Esophagus muscularis mucosa (tissue), 4 donors: ENCODE measurements around the gene MISP. TPM values are rescaled to one million over a fixed set of nuclear protein-coding genes. Genes with fewer than 3 reads are reported as not detected.

Source experiments
- DNase-seq: peaks from one replicate; pipeline ENCODE4 v3.0.0-alpha.2; 2017; ENCODE audit errors: extremely low spot score
- H3K27ac ChIP-seq, 4 donors: fragments of 200-600 bp; sonication (generic); replicated peaks in 1 of 4; 1 replicate in 3 of 4; 2 replicates in 1 of 4; pipeline ENCODE4 v1.5.1; 2016 to 2019; ENCODE audit warnings: mild to moderate bottlenecking in 1 of 4
- H3K27me3 ChIP-seq, 4 donors: fragments of 200-600 bp; sonication (generic); one replicate each; pipeline versions ENCODE4 v1.5.1 to v1.6.0; 2016 to 2019
- H3K36me3 ChIP-seq, 4 donors: fragments of 200-600 bp; sonication (generic); one replicate each; pipeline ENCODE4 v1.5.1; 2016 to 2019
- H3K4me1 ChIP-seq, 4 donors: fragments of 200-600 bp; sonication (generic); one replicate each; pipeline ENCODE4 v1.5.1; 2016 to 2019
- H3K4me3 ChIP-seq, 4 donors: fragments of 200-600 bp; sonication (generic); 1 replicate in 2 of 4; 2 replicates in 2 of 4; pipeline ENCODE4 v1.5.1; 2016 to 2019; ENCODE audit warnings: mild to moderate bottlenecking in 4 of 4, moderate library complexity in 1 of 4
- H3K9me3 ChIP-seq, 4 donors: fragments of 200-600 bp; sonication (generic); 1 replicate in 3 of 4; 2 replicates in 1 of 4; pipeline ENCODE4 v1.5.1; 2016 to 2019
- EP300 ChIP-seq: sonication (generic); formaldehyde crosslinking; IDR thresholded peaks from one replicate; pipeline ENCODE4 v1.6.1; 2017; ENCODE audit warnings: antibody characterized with exemption
- POLR2A ChIP-seq: fragments of 450-650 bp; IDR thresholded peaks from one replicate; pipeline ENCODE4 v1.6.1; 2017; ENCODE audit warnings: antibody characterized with exemption, moderate library complexity, mild to moderate bottlenecking, low read depth
- POLR2AphosphoS5 ChIP-seq, 2 donors: sonication (generic); formaldehyde crosslinking; IDR thresholded peaks; one replicate each; pipeline ENCODE4 v1.6.1; 2017; ENCODE audit warnings: antibody characterized with exemption in 2 of 2
- whole genome bisulfite sequencing: methylation state at CpG from one replicate; pipeline ENCODE4 v1.1.5; 2018; 5-methylcytosine and 5-hydroxymethylcytosine counted together
- intact Hi-C: fragments of 100-400 bp; cut with DNase I; formaldehyde crosslinking; loops from one replicate; pipeline ENCODE4 v1.15.1; 2023
- total RNA-seq, 4 donors: library from RNA; depleted of rRNA; stranded (reverse); fragments of >200 nt; gene quantifications; one replicate each; pipeline versions ENCODE4 v1.1.0 to v1.2.1, GENCODE V29; 2016
- TF ChIP-seq, protein P1 (sequence below), 3 experiments: fragments of 200-600 bp in 2 of 3; fragments of 450-650 bp in 1 of 3; sonication (generic) in 2 of 3; IDR thresholded peaks; one replicate each; pipeline ENCODE4 v1.5.1; 2017 to 2019; ENCODE audit warnings: antibody characterized with exemption in 3 of 3, mild to moderate bottlenecking in 2 of 3, moderate library complexity in 1 of 3

The MISP gene
- total RNA-seq, 4 donors from 2014 or later = 2.0 TPM; not detected in 3

DNA sequence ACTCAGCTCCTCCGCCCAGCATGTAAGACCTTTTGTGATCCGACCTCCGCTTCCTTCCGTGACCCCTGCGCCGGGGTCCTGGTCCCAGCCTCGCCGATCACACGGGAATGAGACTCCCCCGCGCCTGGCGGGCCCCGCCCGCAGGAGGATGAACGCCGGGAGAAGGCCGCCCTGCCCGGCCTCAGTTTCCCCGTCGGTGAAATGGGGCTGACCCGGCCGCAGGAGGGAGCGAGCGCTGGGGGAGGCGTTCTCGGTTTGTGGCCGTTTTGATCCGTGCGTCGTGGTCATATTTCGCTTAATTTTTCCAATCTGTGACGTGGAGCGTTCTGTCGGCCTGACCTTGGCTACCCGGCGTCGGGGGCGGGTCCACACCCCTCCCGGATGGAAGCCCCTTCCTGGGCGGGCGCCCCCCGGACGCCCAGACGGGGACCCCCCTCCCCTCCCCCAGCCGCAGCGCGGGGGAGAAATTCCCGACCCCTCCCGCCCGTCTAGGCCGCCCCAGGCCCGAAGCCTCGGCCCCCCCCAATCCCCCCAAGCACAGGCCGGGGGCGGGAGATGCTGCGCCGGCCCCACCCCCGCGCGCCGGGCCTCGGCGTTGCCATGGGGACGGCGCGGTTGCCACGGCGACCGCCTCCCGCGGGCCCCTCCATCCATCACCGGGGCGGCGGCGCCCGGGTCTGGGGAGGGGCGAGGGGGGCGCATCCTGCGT lies 31.1 kb upstream of the MISP start:
- intact Hi-C loops = no loop called here
- Histone ChIP-seq H3K27ac (peak overlapping the region; percentile 70 to 83 (median 76)), H3K9me3 (peaks cover 0 to 9% (median 2%) of the 10 kb centered on the region in 4 donors), H3K27me3 (peaks cover 0 to 38% (median 11%) of the 10 kb centered on the region in 4 donors), H3K36me3 (peaks cover 0 to 11% (median 3%) of the 10 kb centered on the region in 4 donors), H3K4me1 (peaks cover 19 to 43% (median 42%) of the 10 kb centered on the region in 4 donors), H3K4me3 (peak overlapping the region; percentile 4 to 51 (median 32))
- no peak for DNase-seq
- TF ChIP-seq POLR2AphosphoS5 (IDR thresholded peaks at IDR 0.05) (no peak), POLR2A (no peak), EP300 (no peak)
- TF ChIP-seq, protein P1, sequence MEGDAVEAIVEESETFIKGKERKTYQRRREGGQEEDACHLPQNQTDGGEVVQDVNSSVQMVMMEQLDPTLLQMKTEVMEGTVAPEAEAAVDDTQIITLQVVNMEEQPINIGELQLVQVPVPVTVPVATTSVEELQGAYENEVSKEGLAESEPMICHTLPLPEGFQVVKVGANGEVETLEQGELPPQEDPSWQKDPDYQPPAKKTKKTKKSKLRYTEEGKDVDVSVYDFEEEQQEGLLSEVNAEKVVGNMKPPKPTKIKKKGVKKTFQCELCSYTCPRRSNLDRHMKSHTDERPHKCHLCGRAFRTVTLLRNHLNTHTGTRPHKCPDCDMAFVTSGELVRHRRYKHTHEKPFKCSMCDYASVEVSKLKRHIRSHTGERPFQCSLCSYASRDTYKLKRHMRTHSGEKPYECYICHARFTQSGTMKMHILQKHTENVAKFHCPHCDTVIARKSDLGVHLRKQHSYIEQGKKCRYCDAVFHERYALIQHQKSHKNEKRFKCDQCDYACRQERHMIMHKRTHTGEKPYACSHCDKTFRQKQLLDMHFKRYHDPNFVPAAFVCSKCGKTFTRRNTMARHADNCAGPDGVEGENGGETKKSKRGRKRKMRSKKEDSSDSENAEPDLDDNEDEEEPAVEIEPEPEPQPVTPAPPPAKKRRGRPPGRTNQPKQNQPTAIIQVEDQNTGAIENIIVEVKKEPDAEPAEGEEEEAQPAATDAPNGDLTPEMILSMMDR (IDR thresholded peaks at IDR 0.05) = no peak
- 22% methylated on average over 27 of the region's 79 CpGs for WGBS

DNA sequence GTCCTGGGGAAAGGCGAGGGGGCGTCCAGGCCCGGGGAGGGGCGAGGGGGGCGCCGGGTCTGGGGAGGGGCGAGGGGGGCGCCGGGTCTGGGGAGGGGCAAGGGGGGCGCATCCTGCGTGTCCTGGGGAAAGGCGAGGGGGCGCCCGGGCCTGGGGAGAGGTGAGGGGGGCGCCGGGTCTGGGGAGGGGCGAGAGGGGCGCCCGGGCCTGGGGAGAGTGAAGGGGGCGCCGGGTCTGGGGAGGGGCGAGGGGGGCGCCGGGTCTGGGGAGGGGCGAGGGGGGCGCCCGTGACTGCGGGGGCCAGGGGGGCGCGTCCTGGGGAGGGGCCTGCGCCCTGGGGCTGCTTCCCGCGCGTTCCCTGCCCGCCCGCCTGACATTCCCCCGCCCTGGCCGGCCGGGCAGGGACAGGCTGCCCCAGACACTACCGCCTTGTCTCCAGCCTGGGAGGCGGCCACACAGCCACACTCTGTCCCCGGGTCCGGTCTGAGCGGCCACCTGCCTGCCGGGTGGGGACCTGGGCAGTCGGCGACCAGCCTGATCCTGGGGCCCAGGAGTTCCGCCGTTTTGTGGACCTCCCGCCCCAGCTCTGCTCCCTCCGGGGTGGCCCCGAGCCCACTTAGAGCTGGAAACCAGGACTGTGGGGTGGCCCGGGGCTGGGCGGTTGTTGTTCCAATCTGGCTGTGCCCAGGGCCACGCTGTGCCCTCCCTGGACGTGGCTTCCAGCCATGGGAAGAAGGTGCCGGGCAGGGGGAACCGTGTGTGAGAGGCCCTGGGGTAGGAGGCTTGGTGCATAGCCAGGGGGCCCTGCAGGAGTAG lies 30.4 kb upstream of the MISP start:
- Histone ChIP-seq H3K36me3 (peaks cover 0 to 7% (median 2%) of the 10 kb centered on the region in 4 donors), H3K27me3 (peaks cover 0 to 38% (median 11%) of the 10 kb centered on the region in 4 donors), H3K9me3 (peaks cover 0 to 3% (median under 1%) of the 10 kb centered on the region in 4 donors), H3K4me1 (peaks cover 19 to 43% (median 42%) of the 10 kb centered on the region in 4 donors), H3K27ac (peak overlapping the region; percentile 70 to 83 (median 76)), H3K4me3 (peak overlapping the region; percentile 4 to 51 (median 32))
- no peak for TF ChIP-seq EP300
- TF ChIP-seq POLR2AphosphoS5 (IDR thresholded peaks at IDR 0.05) = no peak
- TF ChIP-seq, protein P1 (IDR thresholded peaks at IDR 0.05) = no peak
- no peak for TF ChIP-seq POLR2A
- no peak for DNase-seq
- no CpG with 5 or more reads among the region's 58 CpGs for WGBS
- intact Hi-C loops = no loop called here

DNA sequence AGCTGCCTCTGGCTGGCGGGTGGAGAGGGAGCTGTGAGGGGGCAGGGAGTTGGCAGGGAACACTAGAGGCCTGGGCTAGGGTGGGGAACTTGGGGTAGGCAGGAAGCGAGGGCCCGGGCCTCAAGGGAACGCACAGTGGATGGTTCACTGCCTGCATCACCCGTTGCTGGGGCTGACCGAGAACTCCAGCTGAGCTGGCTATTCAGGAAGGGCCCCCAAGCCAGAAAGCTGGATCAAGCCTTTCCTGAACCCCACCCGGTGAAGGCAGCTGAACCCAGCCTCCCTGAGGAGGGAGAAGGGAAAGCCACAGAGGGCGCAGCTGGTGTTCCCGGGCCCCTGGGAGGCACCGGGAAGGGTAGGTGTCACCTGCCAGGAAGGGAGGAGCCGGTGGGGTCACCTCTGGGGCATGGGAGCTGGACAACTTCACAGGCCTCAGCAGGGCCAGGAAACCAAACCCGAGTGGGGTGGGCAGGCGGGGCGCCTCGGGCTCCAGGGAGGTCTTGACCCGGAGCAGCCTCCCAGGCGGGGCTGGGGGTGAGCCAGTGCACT lies 28.3 kb upstream of the MISP start:
- H3K27me3 ChIP-seq = peaks cover 0 to 30% (median 11%) of the 10 kb centered on the region in 4 donors
- no peak for DNase-seq
- peak overlapping the region; percentile 8 to 54 (median 22) for H3K27ac ChIP-seq
- H3K4me3 ChIP-seq = no peak overlapping the region
- WGBS = 44% methylated on average over 6 of the region's 17 CpGs
- intact Hi-C loops = no loop called here
- H3K36me3 ChIP-seq = peaks cover 0 to 27% (median 15%) of the 10 kb centered on the region in 4 donors
- peaks cover 22 to 52% (median 48%) of the 10 kb centered on the region in 4 donors for H3K4me1 ChIP-seq
- no peak for TF ChIP-seq EP300
- TF ChIP-seq POLR2A = no peak
- no peak for TF ChIP-seq POLR2AphosphoS5 (IDR thresholded peaks at IDR 0.05)
- TF ChIP-seq, protein P1 (IDR thresholded peaks at IDR 0.05) = no peak
- H3K9me3 ChIP-seq = no peaks in the 10 kb centered on the region

DNA sequence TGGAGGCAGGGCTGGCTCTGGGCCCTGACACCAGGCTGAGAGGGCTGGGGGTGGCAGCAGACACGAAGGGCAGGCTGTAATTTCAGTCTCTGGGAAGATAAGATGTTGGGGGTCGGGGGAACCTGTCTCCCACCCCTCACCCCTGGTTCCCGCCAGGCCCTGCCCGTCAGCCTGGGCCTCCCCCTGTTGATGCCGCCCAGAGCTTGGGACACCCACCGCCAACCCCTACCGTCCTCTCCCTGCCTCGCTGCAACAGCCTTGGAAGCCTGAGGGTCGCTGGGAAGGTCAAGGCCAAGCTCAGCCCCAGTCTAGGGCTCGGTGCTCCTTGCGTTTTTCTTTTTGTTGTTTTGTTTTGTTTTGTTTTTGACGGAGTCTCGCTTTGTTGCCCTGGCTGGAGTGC lies 27.7 kb upstream of the MISP start:
- peaks cover 26 to 52% (median 50%) of the 10 kb centered on the region in 4 donors for H3K4me1 ChIP-seq
- peak overlapping the region in 3 of 4 donors; percentile 8 to 54 (median 28) for H3K27ac ChIP-seq
- H3K4me3 ChIP-seq = no peak overlapping the region

More for the DNA sequence above, 27.7 kb upstream of the MISP start:
- H3K27me3 ChIP-seq = peaks cover 0 to 24% (median 11%) of the 10 kb centered on the region in 4 donors
- no peak for TF ChIP-seq EP300
- TF ChIP-seq, protein P1 (IDR thresholded peaks at IDR 0.05) = no peak
- no peak for TF ChIP-seq POLR2A
- TF ChIP-seq POLR2AphosphoS5 (IDR thresholded peaks at IDR 0.05) = no peak
- DNase-seq = no peak
- intact Hi-C loops = no loop called here
- 78% methylated on average over 11 of the region's 13 CpGs for WGBS
- no peaks in the 10 kb centered on the region for H3K9me3 ChIP-seq
- peaks cover 0 to 32% (median 17%) of the 10 kb centered on the region in 4 donors for H3K36me3 ChIP-seq
